ENCODE measurements around the gene ABCB8. TPM values are rescaled to one million over a fixed set of nuclear protein-coding genes. Genes with fewer than 3 reads are reported as not detected.
"Not testable (repeated sequence)": the region's sequence is repeated elsewhere in the genome, so short reads cannot be mapped to it uniquely, and the experiment has no call there.

The ABCB8 gene
- total and polyA plus RNA-seq, 3 experiments from 2014 or later, result 18.4 to 52.3 (median 49.2) TPM

GRCh38 chr7:151038951-151039849 is 10.9 kb downstream of the ABCB8 start:
- no peaks in the 10 kb centered on the region for H3K9me3 ChIP-seq (ENCODE audit: low read length)
- H3K27ac ChIP-seq (ENCODE audit: low read depth, low read length), result peak overlapping the region; percentile 61
- peak overlapping the region in 5 of 8 donors; percentile 23 to 89 (median 72) for H3K27ac Mint-ChIP-seq
- H3K27me3 ChIP-seq (ENCODE audit: insufficient read depth, low read length, poor library complexity, severe bottlenecking), result no peaks in the 10 kb centered on the region
- CTCF ChIA-PET, result no interaction called here
- H3K36me3 ChIP-seq (ENCODE audit: insufficient read depth, low read length), result peaks cover 21% of the 10 kb centered on the region
- H3K36me3 Mint-ChIP-seq, result peaks cover 0 to 41% (median 2%) of the 10 kb centered on the region in 3 donors
- POLR2A ChIA-PET, result no interaction called here
- H3K4me3 ChIP-seq (ENCODE audit: low read length), result no peak overlapping the region
- peak in 2 of 5 donors; percentile 29 to 64 for DNase-seq
- no peak overlapping the region for H3K4me3 Mint-ChIP-seq
- H3K27me3 Mint-ChIP-seq, result no peaks in the 10 kb centered on the region
- peaks cover 0 to 14% (median 7%) of the 10 kb centered on the region in 3 donors for H3K4me1 Mint-ChIP-seq
- H3K4me1 ChIP-seq (ENCODE audit: insufficient read depth, low read length), result no peaks in the 10 kb centered on the region
- H3K9me3 Mint-ChIP-seq, result no peaks in the 10 kb centered on the region

DNA sequence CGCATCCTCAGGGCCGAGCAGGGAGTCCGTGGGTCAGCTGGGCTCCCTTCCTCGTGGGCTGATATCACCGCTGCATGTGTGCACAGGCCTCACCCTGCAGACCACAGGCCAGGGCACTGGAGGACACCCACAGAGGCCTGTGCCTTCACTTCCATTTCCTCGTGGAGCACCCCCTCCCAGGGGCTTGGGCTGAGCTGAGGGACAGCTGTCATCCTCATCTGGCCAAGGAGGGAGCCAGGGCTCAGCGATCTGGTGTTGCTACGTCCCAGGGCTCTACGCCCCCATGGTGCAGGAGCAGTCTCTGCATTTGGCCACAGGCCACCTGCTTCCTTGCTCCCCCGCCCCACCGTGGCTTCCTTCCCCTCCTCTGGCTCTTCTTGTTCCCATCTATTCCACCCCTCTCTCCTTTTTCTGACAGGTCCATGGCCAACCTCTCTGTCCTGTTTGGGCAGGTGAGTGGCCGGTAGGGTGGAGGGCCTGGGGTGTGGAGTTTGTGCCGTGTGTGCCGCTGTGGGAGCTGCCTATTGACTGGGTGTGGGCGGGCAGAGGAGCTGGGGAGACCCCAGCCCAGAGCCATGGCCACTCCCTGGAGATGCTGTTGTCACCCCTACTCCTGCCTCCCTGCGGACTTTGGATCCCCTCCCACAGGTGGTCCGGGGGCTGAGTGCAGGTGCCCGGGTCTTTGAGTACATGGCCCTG is 11.7 kb downstream of the ABCB8 start:
- Mint-ChIP-seq H3K36me3 (peaks cover 0 to 42% (median 2%) of the 10 kb centered on the region in 3 donors), H3K27me3 (no peaks in the 10 kb centered on the region), H3K27ac (peak overlapping the region in 1 of 8 donors; percentile 72), H3K4me3 (no peak overlapping the region), H3K4me1 (peaks cover 0 to 14% (median 7%) of the 10 kb centered on the region in 3 donors), H3K9me3 (no peaks in the 10 kb centered on the region)
- ChIA-PET POLR2A (no interaction called here), CTCF (no interaction called here)
- Histone ChIP-seq H3K36me3 (ENCODE audit: insufficient read depth, low read length) (peaks cover 20% of the 10 kb centered on the region), H3K9me3 (ENCODE audit: low read length) (no peaks in the 10 kb centered on the region), H3K4me1 (ENCODE audit: insufficient read depth, low read length) (no peaks in the 10 kb centered on the region), H3K4me3 (ENCODE audit: low read length) (no peak overlapping the region), H3K27me3 (ENCODE audit: insufficient read depth, low read length, poor library complexity, severe bottlenecking) (no peaks in the 10 kb centered on the region), H3K27ac (ENCODE audit: low read depth, low read length) (peak overlapping the region; percentile 24)
- DNase-seq, result no peak

DNA sequence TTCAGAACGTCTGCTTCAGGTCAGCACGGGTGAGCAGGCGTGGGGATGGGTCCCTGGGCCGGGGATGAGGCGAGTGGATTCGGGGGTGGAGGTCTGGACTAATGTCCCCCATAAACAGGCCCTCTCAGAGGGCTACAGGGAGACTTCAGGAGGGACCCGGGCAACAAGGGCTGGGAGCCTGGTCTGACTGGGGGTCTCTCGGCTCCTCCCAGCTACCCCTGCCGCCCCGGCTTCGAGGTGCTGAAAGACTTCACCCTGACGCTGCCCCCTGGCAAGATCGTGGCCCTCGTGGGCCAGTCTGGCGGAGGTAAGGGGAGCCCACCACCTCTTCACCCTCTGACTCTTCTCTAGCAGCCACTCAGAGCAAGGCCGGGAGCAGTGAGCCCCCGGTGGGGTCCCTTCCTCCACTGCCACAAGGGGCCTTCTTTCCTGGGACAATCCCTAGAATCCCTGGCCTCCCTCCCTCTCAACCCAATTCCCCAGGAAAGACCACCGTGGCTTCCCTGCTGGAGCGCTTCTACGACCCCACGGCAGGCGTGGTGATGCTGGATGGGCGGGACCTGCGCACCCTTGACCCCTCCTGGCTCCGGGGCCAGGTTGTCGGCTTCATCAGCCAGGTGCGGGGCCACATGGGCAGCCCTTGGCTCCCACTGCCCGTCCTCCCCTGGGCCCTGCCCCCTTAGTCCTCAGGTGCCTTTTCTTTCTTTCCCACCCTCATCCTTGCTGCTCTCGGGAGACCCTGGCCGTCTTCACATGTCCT is 12.5 kb downstream of the ABCB8 start:
- ChIA-PET POLR2A (no interaction called here), CTCF (no interaction called here)
- no peaks in the 10 kb centered on the region for H3K9me3 ChIP-seq (ENCODE audit: low read length)
- H3K27me3 ChIP-seq (ENCODE audit: insufficient read depth, low read length, poor library complexity, severe bottlenecking), result no peaks in the 10 kb centered on the region
- no peak overlapping the region for H3K4me3 ChIP-seq (ENCODE audit: low read length)
- Mint-ChIP-seq H3K36me3 (peaks cover 0 to 38% (median 2%) of the 10 kb centered on the region in 3 donors), H3K4me3 (no peak overlapping the region), H3K27ac (no peak overlapping the region), H3K9me3 (no peaks in the 10 kb centered on the region), H3K4me1 (peaks cover 0 to 14% (median 7%) of the 10 kb centered on the region in 3 donors), H3K27me3 (no peaks in the 10 kb centered on the region)
- peaks cover 15% of the 10 kb centered on the region for H3K36me3 ChIP-seq (ENCODE audit: insufficient read depth, low read length)
- peak overlapping the region; percentile 24 for H3K27ac ChIP-seq (ENCODE audit: low read depth, low read length)
- H3K4me1 ChIP-seq (ENCODE audit: insufficient read depth, low read length), result no peaks in the 10 kb centered on the region
- no peak for DNase-seq

GRCh38 chr7:151043449-151043848 is 15.2 kb downstream of the ABCB8 start:
- H3K9me3 Mint-ChIP-seq; H3K4me3 ChIP-seq (ENCODE audit: low read length); H3K27me3 Mint-ChIP-seq; CTCF ChIA-PET; H3K4me3 Mint-ChIP-seq; H3K9me3 ChIP-seq (ENCODE audit: low read length); DNase-seq; H3K27ac Mint-ChIP-seq; H3K27ac ChIP-seq (ENCODE audit: low read depth, low read length); H3K4me1 ChIP-seq (ENCODE audit: insufficient read depth, low read length); H3K36me3 ChIP-seq (ENCODE audit: insufficient read depth, low read length); H3K27me3 ChIP-seq (ENCODE audit: insufficient read depth, low read length, poor library complexity, severe bottlenecking); POLR2A ChIA-PET: not testable (repeated sequence)
- Mint-ChIP-seq H3K36me3 (peaks cover 0 to 23% (median 2%) of the 10 kb centered on the region in 3 donors), H3K4me1 (peaks cover 0 to 14% (median 7%) of the 10 kb centered on the region in 3 donors)

DNA sequence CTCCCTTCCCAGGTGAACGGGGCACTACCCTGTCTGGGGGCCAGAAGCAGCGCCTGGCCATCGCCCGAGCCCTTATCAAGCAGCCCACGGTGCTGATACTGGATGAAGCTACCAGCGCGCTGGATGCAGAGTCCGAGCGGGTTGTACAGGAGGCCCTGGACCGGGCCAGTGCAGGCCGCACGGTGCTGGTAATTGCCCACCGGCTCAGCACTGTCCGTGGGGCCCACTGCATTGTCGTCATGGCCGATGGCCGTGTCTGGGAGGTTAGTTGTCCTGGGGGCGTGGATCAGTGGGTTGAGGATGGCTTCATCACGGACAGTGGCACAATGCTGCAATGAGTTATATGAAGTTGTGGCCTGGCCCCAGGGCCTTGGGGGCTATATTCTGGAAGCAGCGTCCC is 15.7 kb downstream of the ABCB8 start:
- peaks cover 0 to 21% (median 2%) of the 10 kb centered on the region in 3 donors for H3K36me3 Mint-ChIP-seq
- POLR2A ChIA-PET, result no interaction called here
- CTCF ChIA-PET, result no interaction called here
- Histone ChIP-seq H3K27ac (ENCODE audit: low read depth, low read length) (no peak overlapping the region), H3K27me3 (ENCODE audit: insufficient read depth, low read length, poor library complexity, severe bottlenecking) (no peaks in the 10 kb centered on the region), H3K4me3 (ENCODE audit: low read length) (no peak overlapping the region), H3K4me1 (ENCODE audit: insufficient read depth, low read length) (no peaks in the 10 kb centered on the region), H3K36me3 (ENCODE audit: insufficient read depth, low read length) (peaks cover 3% of the 10 kb centered on the region), H3K9me3 (ENCODE audit: low read length) (no peaks in the 10 kb centered on the region)
- no peaks in the 10 kb centered on the region for H3K9me3 Mint-ChIP-seq
- no peak overlapping the region for H3K27ac Mint-ChIP-seq
- H3K4me1 Mint-ChIP-seq, result peaks cover 0 to 11% (median 7%) of the 10 kb centered on the region in 3 donors
- DNase-seq, result no peak
- H3K27me3 Mint-ChIP-seq, result no peaks in the 10 kb centered on the region
- H3K4me3 Mint-ChIP-seq, result no peak overlapping the region

DNA sequence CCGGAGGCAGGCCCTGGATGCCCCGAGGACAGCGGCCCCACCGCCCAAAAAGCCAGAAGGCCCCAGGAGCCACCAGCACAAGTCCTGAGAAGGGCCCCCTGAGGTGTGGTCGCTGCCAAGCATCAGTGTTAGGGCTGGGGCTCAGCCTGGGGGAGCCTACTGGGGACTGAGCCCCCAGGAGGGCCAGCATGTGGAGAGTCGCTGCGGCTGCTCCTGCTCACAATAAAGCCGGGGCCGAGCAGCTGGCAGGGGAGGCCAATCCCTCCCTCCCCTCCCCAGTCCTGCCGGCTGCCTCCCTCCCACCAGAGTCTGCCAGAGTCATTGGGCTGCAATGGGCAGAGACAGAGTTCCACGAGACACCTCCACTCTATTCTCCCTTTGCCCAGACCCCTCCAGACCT is 17.0 kb downstream of the ABCB8 start:
- POLR2A ChIA-PET, result no interaction called here
- Histone ChIP-seq H3K4me1 (ENCODE audit: insufficient read depth, low read length) (no peaks in the 10 kb centered on the region), H3K27ac (ENCODE audit: low read depth, low read length) (no peak overlapping the region), H3K27me3 (ENCODE audit: insufficient read depth, low read length, poor library complexity, severe bottlenecking) (no peaks in the 10 kb centered on the region), H3K9me3 (ENCODE audit: low read length) (no peaks in the 10 kb centered on the region), H3K36me3 (ENCODE audit: insufficient read depth, low read length) (peaks cover 3% of the 10 kb centered on the region), H3K4me3 (ENCODE audit: low read length) (no peak overlapping the region)
- Mint-ChIP-seq H3K27ac (peak overlapping the region in 1 of 8 donors; percentile 33), H3K4me3 (no peak overlapping the region), H3K4me1 (no peaks in the 10 kb centered on the region), H3K36me3 (peaks cover 0 to 21% (median 2%) of the 10 kb centered on the region in 3 donors), H3K9me3 (no peaks in the 10 kb centered on the region), H3K27me3 (peaks cover 0 to 4% of the 10 kb centered on the region in 2 donors)
- CTCF ChIA-PET, result interaction anchor here (1.1 to 1.3 kb wide), 2 partner anchors 17 to 27 kb away, joined by 3 to 6 read pairs; partner anchors contain the start of gene ABCB8
- DNase-seq, result no peak

GRCh38 chr7:151045967-151046366 is 17.7 kb downstream of the ABCB8 start:
- H3K36me3 Mint-ChIP-seq, result peaks cover 0 to 21% (median 2%) of the 10 kb centered on the region in 3 donors
- H3K27ac Mint-ChIP-seq, result peak overlapping the region in 1 of 8 donors; percentile 41
- Histone ChIP-seq H3K9me3 (ENCODE audit: low read length) (no peaks in the 10 kb centered on the region), H3K27ac (ENCODE audit: low read depth, low read length) (no peak overlapping the region), H3K36me3 (ENCODE audit: insufficient read depth, low read length) (peaks cover 3% of the 10 kb centered on the region), H3K4me1 (ENCODE audit: insufficient read depth, low read length) (no peaks in the 10 kb centered on the region), H3K27me3 (ENCODE audit: insufficient read depth, low read length, poor library complexity, severe bottlenecking) (no peaks in the 10 kb centered on the region), H3K4me3 (ENCODE audit: low read length) (no peak overlapping the region)
- ChIA-PET CTCF (interaction anchor here (1.1 to 1.3 kb wide), 2 partner anchors 18 to 28 kb away, joined by 3 to 6 read pairs; partner anchors contain the start of gene ABCB8), POLR2A (no interaction called here)
- peaks cover 0 to 5% of the 10 kb centered on the region in 2 donors for H3K27me3 Mint-ChIP-seq
- H3K4me1 Mint-ChIP-seq, result no peaks in the 10 kb centered on the region
- H3K9me3 Mint-ChIP-seq, result no peaks in the 10 kb centered on the region
- no peak for DNase-seq
- no peak overlapping the region for H3K4me3 Mint-ChIP-seq

Measured in CD8-positive, alpha-beta memory T cell (primary cell).